ENCODE measurements around the gene NDN. TPM values are rescaled to one million over a fixed set of nuclear protein-coding genes. Genes with fewer than 3 reads are reported as not detected.
"Not testable (repeated sequence)": the region's sequence is repeated elsewhere in the genome, so short reads cannot be mapped to it uniquely, and the experiment has no call there.

The NDN gene, protein sequence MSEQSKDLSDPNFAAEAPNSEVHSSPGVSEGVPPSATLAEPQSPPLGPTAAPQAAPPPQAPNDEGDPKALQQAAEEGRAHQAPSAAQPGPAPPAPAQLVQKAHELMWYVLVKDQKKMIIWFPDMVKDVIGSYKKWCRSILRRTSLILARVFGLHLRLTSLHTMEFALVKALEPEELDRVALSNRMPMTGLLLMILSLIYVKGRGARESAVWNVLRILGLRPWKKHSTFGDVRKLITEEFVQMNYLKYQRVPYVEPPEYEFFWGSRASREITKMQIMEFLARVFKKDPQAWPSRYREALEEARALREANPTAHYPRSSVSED
- 67.1 TPM for polyA plus RNA-seq
- long read RNA-seq, donor 1, transcript NDN-202 (1 exons, 1,627 nt): major isoform, 72 of 72 reads
- long read RNA-seq, donor 1, partial matches to known transcripts: 0 of 72 reads
- long read RNA-seq, donor 1, other reads (novel, unspliced or antisense): 0 of 72 reads
- long read RNA-seq, donor 2, transcript NDN-202 (1 exons, 1,627 nt): major isoform, 122 of 122 reads
- long read RNA-seq, donor 2, partial matches to known transcripts: 0 of 122 reads
- long read RNA-seq, donor 2, other reads (novel, unspliced or antisense): 0 of 122 reads
- long read RNA-seq, donor 3: 0 reads
- long read RNA-seq, donor 4, transcript NDN-202 (1 exons, 1,627 nt): major isoform, 20 of 20 reads
- long read RNA-seq, donor 4, partial matches to known transcripts: 0 of 20 reads
- long read RNA-seq, donor 4, other reads (novel, unspliced or antisense): 0 of 20 reads
- long read RNA-seq, donor 5, transcript NDN-202 (1 exons, 1,627 nt): major isoform, 67 of 67 reads
- long read RNA-seq, donor 5, partial matches to known transcripts: 0 of 67 reads
- long read RNA-seq, donor 5, other reads (novel, unspliced or antisense): 0 of 67 reads
- long read RNA-seq, donor 6, transcript NDN-202 (1 exons, 1,627 nt): major isoform, 143 of 143 reads
- long read RNA-seq, donor 6, partial matches to known transcripts: 0 of 143 reads
- long read RNA-seq, donor 6, other reads (novel, unspliced or antisense): 0 of 143 reads
- long read RNA-seq, donor 7, transcript NDN-202 (1 exons, 1,627 nt): major isoform, 82 of 82 reads
- long read RNA-seq, donor 7, partial matches to known transcripts: 0 of 82 reads
- long read RNA-seq, donor 7, other reads (novel, unspliced or antisense): 0 of 82 reads
- long read RNA-seq, donor 8, transcript NDN-202 (1 exons, 1,627 nt): major isoform, 161 of 162 reads
- long read RNA-seq, donor 8, partial matches to known transcripts: 0 of 162 reads
- long read RNA-seq, donor 8, other reads (novel, unspliced or antisense): 0 of 162 reads
- long read RNA-seq, donor 9, transcript NDN-202 (1 exons, 1,627 nt): major isoform, 131 of 131 reads
- long read RNA-seq, donor 9, partial matches to known transcripts: 0 of 131 reads
- long read RNA-seq, donor 9, other reads (novel, unspliced or antisense): 0 of 131 reads
- long read RNA-seq, donor 10, transcript NDN-202 (1 exons, 1,627 nt): major isoform, 125 of 125 reads
- long read RNA-seq, donor 10, partial matches to known transcripts: 0 of 125 reads
- long read RNA-seq, donor 10, other reads (novel, unspliced or antisense): 0 of 125 reads
- long read RNA-seq, donor 11, transcript NDN-202 (1 exons, 1,627 nt): major isoform, 93 of 93 reads
- long read RNA-seq, donor 11, partial matches to known transcripts: 0 of 93 reads
- long read RNA-seq, donor 11, other reads (novel, unspliced or antisense): 0 of 93 reads

DNA sequence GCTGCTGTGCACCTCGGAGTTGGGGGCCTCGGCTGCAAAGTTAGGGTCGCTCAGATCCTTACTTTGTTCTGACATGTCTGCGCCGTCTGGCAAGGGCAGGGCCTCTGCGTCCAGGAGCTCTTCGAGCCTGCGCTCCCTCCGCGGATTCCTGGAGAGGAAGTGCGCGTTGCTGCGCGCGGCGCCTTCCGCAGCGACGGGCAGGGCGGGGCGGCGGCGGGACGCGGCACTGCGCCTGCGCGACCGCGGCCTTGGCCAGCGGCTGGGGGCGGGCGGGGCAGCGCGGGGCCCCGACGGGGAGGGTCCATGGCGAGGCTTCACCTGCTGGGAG lies at the start of gene NDN:
NDN (minus strand) TSS at position 163 of the 328 bp plus-strand sequence; CDS start at position 75, 88 bp downstream.
- WGBS (ENCODE audit: insufficient coverage, low lambda C conversion rate): 0% methylated on average over 1 of the region's 38 CpGs
- H3K36me3 ChIP-seq (ENCODE audit: control insufficient read depth, insufficient read depth, low read length): no peaks in the 10 kb centered on the region
- DNase-seq: peak; percentile 61 to 79
- peak within 1 kb of the TSS; percentile 64 for H3K4me3 ChIP-seq (ENCODE audit: low read length)
- no peaks in the 10 kb centered on the region for H3K27me3 ChIP-seq (ENCODE audit: control insufficient read depth, insufficient read depth, low read length)
- peaks cover 6% of the 10 kb centered on the region for H3K9me3 ChIP-seq (ENCODE audit: control insufficient read depth, low read depth, low read length)
- H3K4me1 ChIP-seq (ENCODE audit: control insufficient read depth, insufficient read depth, low read length): peaks cover 17% of the 10 kb centered on the region
- peak within 1 kb of the TSS; percentile 62 for H3K27ac ChIP-seq (ENCODE audit: low read length)

DNA sequence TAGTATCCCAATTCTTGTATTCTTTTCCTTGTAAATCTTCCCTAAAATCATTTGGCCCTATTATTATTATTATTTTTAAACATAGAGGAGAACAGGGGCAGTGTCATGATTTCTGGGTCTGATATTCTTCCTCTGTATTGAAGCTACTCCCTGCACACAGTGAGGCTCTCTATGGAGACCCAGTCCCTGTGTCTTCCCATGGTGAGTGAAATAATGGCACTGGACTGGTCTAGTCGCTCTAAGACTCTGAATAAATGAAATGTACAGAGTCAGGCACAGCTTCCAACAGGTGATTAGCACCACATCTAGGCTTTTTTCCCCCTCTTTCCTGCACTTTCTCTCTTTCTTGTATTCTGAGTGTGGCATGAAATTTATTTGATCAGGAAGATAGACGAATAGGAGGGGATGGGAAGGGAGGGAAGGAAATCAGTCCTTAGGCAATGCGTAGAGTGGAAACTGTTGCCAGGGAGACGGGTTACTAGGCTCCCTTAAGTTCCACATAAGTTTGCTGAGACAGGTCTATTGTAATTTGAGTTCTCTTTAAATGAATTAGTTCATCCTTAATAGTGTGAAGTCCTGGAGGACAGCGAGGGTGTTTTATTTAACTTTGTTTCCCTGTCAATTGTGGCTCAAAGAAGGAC lies 49.0 kb upstream of the NDN start:
- no peak for DNase-seq
- no peaks in the 10 kb centered on the region for H3K36me3 ChIP-seq (ENCODE audit: control insufficient read depth, insufficient read depth, low read length)
- H3K9me3 ChIP-seq (ENCODE audit: control insufficient read depth, low read depth, low read length): no peaks in the 10 kb centered on the region
- no peaks in the 10 kb centered on the region for H3K27me3 ChIP-seq (ENCODE audit: control insufficient read depth, insufficient read depth, low read length)
- no CpG with 5 or more reads among the region's 5 CpGs for WGBS (ENCODE audit: insufficient coverage, low lambda C conversion rate)
- no peak overlapping the region for H3K4me3 ChIP-seq (ENCODE audit: low read length)
- no peaks in the 10 kb centered on the region for H3K4me1 ChIP-seq (ENCODE audit: control insufficient read depth, insufficient read depth, low read length)
- no peak overlapping the region for H3K27ac ChIP-seq (ENCODE audit: low read length)

DNA sequence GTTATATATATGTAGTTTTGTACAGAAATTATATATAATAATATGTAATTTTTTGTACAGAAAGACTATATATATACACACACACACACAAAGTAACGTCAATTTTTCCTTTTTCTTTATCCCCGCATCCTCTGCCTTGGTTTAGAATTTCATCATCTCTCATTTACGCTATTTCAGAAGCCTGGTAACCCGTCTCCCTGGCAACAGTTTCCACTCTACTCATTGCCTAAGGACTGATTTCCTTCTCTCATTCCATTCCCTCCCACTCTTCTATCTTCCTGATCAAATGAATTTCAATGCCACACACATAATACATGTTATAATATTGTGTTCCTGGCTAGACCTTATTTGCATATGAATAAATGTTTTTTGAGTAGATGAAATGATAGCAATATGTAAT lies 47.8 kb upstream of the NDN start:
- H3K9me3 ChIP-seq (ENCODE audit: control insufficient read depth, low read depth, low read length): no peaks in the 10 kb centered on the region
- no peak overlapping the region for H3K27ac ChIP-seq (ENCODE audit: low read length)
- WGBS (ENCODE audit: insufficient coverage, low lambda C conversion rate): 88% methylated on average over 3 of the region's 4 CpGs
- no peak overlapping the region for H3K4me3 ChIP-seq (ENCODE audit: low read length)
- H3K27me3 ChIP-seq (ENCODE audit: control insufficient read depth, insufficient read depth, low read length): no peaks in the 10 kb centered on the region
- no peaks in the 10 kb centered on the region for H3K4me1 ChIP-seq (ENCODE audit: control insufficient read depth, insufficient read depth, low read length)
- no peak for DNase-seq
- H3K36me3 ChIP-seq (ENCODE audit: control insufficient read depth, insufficient read depth, low read length): no peaks in the 10 kb centered on the region

DNA sequence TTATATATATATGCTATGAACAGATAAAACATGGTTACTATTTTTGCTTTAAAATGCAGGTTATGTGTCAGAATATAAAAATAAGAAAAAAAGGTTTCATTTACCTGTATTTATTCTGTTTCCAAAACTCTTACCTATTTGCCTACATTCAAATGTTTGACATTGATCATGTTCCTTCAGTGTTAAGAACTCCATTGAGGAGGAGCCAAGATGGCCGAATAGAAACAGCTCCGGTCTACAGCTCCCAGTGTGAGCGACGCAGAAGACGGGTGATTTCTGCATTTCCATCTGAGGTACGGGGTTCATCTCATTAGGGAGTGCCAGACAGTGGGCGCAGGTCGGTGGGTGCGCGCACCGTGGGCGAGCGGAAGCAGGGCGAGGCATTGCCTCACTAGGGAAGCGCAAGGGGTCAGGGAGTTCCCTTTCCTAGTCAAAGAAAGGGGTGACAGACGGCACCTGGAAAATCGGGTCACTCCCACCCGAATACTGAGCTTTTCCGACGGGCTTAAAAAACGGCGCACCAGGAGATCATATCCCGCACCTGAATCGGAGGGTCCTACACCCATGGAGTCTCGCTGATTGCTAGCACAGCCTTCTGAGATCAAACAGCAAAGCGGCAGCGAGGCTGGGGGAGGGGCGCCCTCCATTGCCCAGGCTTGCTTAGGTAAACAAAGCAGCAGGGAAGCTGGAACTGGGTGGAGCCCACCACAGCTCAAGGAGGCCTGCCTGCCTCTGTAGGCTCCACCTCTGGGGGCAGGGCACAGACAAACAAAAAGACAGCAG lies 27.0 kb upstream of the NDN start:
- not testable (repeated sequence) for H3K27me3 ChIP-seq (ENCODE audit: control insufficient read depth, insufficient read depth, low read length); DNase-seq; H3K4me3 ChIP-seq (ENCODE audit: low read length); H3K27ac ChIP-seq (ENCODE audit: low read length); H3K9me3 ChIP-seq (ENCODE audit: control insufficient read depth, low read depth, low read length); H3K4me1 ChIP-seq (ENCODE audit: control insufficient read depth, insufficient read depth, low read length); H3K36me3 ChIP-seq (ENCODE audit: control insufficient read depth, insufficient read depth, low read length)
- no CpG with 5 or more reads among the region's 28 CpGs for WGBS (ENCODE audit: insufficient coverage, low lambda C conversion rate)

DNA sequence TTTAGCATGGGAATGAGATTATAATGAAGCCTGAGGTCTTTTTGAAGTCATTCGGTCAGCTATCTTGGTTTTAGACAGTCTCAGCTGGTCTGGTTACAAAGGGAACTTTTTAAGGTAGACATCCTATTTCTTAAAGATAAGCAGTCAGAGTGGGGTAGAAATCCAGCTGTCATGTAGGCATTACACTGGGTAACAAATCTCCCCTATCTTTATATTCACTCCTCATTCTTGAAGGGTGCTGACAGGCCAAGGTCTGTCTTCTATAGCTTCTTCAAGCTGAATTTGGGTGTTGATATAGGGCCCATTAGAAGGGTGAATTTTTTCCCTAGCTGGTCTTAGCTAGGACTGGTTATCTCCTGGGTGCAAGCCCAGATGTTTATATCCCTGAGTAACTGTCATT lies 21.2 kb upstream of the NDN start:
- Histone ChIP-seq H3K4me3 (ENCODE audit: low read length) (no peak overlapping the region), H3K27me3 (ENCODE audit: control insufficient read depth, insufficient read depth, low read length) (no peaks in the 10 kb centered on the region), H3K4me1 (ENCODE audit: control insufficient read depth, insufficient read depth, low read length) (no peaks in the 10 kb centered on the region), H3K36me3 (ENCODE audit: control insufficient read depth, insufficient read depth, low read length) (no peaks in the 10 kb centered on the region), H3K9me3 (ENCODE audit: control insufficient read depth, low read depth, low read length) (no peaks in the 10 kb centered on the region), H3K27ac (ENCODE audit: low read length) (no peak overlapping the region)
- WGBS (ENCODE audit: insufficient coverage, low lambda C conversion rate): no CpG with 5 or more reads among the region's 1 CpG
- DNase-seq: no peak

DNA sequence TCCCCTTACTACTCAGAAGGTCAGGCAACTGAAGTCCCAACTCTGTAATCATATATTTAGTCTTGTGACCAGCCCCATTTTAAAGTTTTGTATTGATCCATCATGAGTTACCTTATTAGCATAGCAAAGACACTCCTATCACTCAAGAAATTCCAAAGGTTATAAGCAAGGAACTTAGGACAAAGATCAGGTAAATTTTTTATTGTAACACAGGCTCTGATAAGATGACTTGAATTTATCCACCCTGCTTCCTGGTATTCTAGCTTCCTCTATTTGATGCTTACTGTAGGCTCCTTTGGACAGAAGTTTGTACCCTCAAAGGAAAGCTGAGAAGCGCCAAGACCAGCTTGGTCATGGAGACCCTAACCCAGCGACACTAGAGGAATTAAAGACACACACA lies 8.2 kb upstream of the NDN start:
- H3K36me3 ChIP-seq (ENCODE audit: control insufficient read depth, insufficient read depth, low read length): no peaks in the 10 kb centered on the region
- peaks cover 7% of the 10 kb centered on the region for H3K4me1 ChIP-seq (ENCODE audit: control insufficient read depth, insufficient read depth, low read length)
- WGBS (ENCODE audit: insufficient coverage, low lambda C conversion rate): no CpG with 5 or more reads among the region's 2 CpGs
- peaks cover 11% of the 10 kb centered on the region for H3K9me3 ChIP-seq (ENCODE audit: control insufficient read depth, low read depth, low read length)
- H3K27ac ChIP-seq (ENCODE audit: low read length): no peak overlapping the region
- no peaks in the 10 kb centered on the region for H3K27me3 ChIP-seq (ENCODE audit: control insufficient read depth, insufficient read depth, low read length)
- no peak overlapping the region for H3K4me3 ChIP-seq (ENCODE audit: low read length)
- peak in 1 of 2 donors; percentile 35 for DNase-seq

DNA sequence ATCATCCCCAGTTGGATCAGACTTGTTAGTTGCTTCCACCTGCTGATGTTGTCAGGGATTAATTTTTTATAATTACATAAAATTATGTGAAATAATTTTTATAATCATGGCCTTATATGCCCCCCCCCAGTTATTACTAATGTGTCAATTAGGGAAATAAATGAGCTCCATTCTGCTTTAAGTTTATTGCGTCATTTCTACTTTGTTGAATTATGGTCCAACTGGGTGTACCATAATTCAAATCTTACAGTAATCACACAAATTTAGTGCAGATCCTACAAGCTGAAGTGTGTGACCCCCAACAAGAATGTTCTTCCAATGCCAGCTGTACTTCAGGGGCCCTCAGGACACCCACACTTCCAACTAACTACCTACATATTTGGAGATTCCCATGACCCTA lies 7.5 kb upstream of the NDN start:
- Histone ChIP-seq H3K27ac (ENCODE audit: low read length) (no peak overlapping the region), H3K36me3 (ENCODE audit: control insufficient read depth, insufficient read depth, low read length) (no peaks in the 10 kb centered on the region), H3K4me3 (ENCODE audit: low read length) (no peak overlapping the region), H3K4me1 (ENCODE audit: control insufficient read depth, insufficient read depth, low read length) (peaks cover 13% of the 10 kb centered on the region), H3K9me3 (ENCODE audit: control insufficient read depth, low read depth, low read length) (peaks cover 11% of the 10 kb centered on the region), H3K27me3 (ENCODE audit: control insufficient read depth, insufficient read depth, low read length) (no peaks in the 10 kb centered on the region)
- no CpG with 5 or more reads among the region's 1 CpG for WGBS (ENCODE audit: insufficient coverage, low lambda C conversion rate)
- no peak for DNase-seq

DNA sequence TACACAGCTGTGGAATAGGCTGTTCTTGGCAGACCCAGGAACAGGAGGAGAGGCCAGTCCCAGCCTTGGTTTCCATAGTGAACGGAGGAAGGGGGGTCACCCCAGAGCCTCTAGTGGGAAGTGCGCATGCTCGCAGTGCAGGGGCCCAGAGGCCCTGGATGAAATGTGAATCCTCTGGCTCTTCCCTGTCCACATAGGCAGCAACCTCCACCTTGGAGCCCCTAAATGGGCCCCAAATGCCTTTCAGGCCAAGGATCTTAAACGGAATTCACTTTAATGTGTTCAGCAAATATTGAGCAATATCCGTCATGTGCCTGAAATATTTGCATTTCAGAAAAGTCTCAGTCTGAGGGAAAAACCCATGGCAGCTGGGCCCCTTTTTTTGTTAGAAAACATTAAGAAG lies 3.3 kb upstream of the NDN start:
- Histone ChIP-seq H3K27ac (ENCODE audit: low read length) (peak overlapping the region; percentile 78), H3K4me3 (ENCODE audit: low read length) (no peak overlapping the region), H3K36me3 (ENCODE audit: control insufficient read depth, insufficient read depth, low read length) (no peaks in the 10 kb centered on the region), H3K4me1 (ENCODE audit: control insufficient read depth, insufficient read depth, low read length) (peaks cover 17% of the 10 kb centered on the region), H3K9me3 (ENCODE audit: control insufficient read depth, low read depth, low read length) (peaks cover 17% of the 10 kb centered on the region), H3K27me3 (ENCODE audit: control insufficient read depth, insufficient read depth, low read length) (no peaks in the 10 kb centered on the region)
- peak; percentile 90 to 93 for DNase-seq
- WGBS (ENCODE audit: insufficient coverage, low lambda C conversion rate): no CpG with 5 or more reads among the region's 5 CpGs

DNA sequence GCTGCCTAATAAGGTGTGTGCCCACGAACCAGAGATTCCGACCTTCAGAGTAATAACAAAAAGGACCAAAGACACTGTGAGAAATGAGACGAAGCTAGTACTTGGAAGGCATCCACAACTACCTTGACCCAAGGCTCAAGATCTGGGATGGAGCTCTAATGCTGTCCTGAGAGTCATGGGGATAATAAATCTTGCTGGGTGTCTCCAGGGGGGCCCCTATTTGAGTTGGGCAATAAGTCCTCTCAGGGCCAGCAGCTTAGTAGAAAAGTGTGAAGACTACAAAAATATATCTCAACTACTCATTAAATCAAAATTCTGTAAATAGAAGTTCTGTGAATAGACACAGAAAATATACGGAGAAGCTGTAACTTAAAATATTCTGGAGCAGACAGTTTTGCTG lies 2.9 kb upstream of the NDN start:
- WGBS (ENCODE audit: insufficient coverage, low lambda C conversion rate): no CpG with 5 or more reads among the region's 4 CpGs
- no peak for DNase-seq
- H3K9me3 ChIP-seq (ENCODE audit: control insufficient read depth, low read depth, low read length): peaks cover 15% of the 10 kb centered on the region
- H3K27me3 ChIP-seq (ENCODE audit: control insufficient read depth, insufficient read depth, low read length): no peaks in the 10 kb centered on the region
- H3K4me3 ChIP-seq (ENCODE audit: low read length): no peak overlapping the region
- H3K4me1 ChIP-seq (ENCODE audit: control insufficient read depth, insufficient read depth, low read length): peaks cover 17% of the 10 kb centered on the region
- H3K36me3 ChIP-seq (ENCODE audit: control insufficient read depth, insufficient read depth, low read length): no peaks in the 10 kb centered on the region
- peak overlapping the region; percentile 61 for H3K27ac ChIP-seq (ENCODE audit: low read length)

Measured in large intestine (tissue), 12 donors.